ENCODE measurements around the gene MKI67.

MKI67 gene

GRCh38 chr10:128062881-128063563, 63.2 kb downstream of the MKI67 start:
- peak; percentile 89 for DNase-seq

DNA sequence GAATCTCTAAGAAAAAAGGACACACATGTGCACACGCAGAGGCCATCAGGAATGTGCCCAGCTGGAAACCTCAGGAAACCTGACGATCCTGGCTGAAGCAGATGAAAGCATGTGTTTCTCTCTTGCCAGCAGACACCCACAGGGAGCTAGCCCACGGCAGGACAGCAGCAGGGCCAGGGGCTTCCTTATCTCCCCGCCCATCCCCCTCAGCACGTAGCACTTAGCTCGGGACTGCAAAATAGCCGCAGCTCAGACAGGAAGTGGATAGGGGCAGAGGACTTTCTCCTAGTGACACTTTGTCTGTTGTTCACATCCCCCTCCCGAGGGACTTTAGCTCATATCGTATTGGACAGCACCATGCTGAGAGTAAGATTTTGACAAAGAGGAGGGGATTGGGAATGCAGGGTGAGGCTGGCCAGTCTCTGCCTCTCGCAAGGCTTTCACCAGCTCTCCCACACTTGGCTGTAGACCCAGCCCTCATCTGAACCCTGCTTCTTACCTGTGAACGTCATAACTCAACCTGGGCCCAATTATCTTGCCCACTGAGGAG, 63.8 kb downstream of the MKI67 start:
- peak; percentile 48 for DNase-seq

DNA sequence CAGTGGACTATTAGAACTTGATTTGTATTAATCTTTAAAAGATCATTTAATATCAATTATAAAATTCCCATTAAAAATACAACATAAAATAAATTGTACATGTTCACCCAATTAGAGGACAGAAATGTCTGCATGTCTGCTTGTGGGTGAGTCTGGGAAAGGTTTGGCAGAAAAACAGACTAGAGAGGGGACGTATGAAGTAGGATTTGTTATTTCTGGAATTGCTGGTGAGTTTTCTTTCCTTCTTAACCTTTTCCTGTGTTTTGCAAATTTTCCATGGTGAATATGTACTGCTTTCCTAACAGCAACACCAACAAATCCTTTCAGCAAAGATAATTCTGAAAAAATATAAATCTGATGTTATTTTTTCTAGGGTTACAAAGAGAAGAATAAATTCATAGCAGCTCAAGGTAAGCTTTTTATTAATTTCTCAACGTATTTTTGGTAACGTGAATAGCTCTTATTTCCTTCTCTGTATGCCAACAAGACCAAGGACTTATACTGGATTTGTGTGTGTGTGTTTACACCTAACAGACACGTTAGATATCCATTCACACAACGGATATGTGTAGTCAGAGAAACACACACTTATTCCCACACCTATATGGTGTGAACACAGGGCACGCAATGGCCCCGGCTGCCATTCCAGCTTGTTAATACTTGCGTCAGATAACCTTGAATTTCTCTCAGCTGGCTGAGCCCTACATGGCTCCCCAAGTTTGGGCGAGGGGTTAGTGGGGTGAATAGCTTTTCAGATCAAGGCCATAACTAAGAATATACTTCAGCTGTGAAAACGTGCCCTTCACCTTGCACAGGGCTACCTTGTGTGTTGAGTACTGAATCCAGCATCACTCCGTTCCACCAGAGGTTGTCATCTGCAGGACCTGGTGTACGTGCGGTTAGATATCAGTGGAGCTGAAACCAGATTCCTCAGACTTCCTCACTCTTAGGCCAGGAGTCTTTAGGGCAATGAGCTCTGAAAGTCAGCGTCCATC, 64.6 kb downstream of the MKI67 start:
- no peak for DNase-seq

DNA sequence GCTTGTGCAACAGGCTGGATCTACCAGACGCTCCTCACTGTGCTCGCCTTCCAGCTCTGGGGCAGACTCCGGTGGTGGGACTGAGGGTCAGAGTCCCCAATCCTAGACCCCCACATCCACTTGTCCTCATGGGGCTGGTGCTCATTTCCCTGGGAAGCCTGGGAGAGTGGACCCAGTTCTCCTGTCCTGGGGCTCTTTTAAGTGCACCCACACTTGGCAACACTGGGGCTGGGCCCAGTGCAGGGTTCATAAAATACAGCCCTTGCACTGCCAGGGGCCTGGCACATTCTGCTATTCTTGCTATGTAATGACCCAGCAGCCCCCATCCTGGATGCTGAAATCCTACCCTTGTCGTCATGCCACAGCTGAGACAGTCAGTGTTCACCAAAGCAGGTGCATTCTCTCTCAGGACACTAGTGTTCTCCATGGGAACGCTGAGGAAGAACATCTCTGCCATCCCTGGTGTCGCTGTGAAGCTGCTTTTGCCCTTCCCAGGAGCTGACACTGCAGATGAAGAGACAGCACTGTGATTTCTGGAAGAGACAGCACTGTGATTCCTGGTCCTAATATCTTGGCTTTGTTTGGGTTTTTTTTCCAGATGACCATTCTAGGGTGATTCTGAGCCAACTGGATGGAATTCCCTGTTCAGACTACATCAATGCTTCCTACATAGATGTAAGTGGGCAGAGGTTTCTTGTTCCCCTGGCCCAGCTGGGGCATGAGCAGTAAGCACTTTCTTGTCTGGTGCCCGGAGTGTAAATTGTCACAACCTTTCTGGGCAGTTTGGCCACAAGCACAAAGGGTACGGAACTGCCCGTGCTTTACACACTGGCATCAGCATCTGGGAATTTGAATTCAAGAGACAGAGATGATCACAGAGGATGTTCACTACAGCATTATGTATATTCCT, 65.6 kb downstream of the MKI67 start:
- no peak for DNase-seq

- no peak for DNase-seq
These were observed 66.3 kb downstream of the MKI67 start for GRCh38 chr10:128059982-128060293.

- peak; percentile 37 for DNase-seq
These were observed 66.8 kb downstream of the MKI67 start for GRCh38 chr10:128059266-128059981.

DNA sequence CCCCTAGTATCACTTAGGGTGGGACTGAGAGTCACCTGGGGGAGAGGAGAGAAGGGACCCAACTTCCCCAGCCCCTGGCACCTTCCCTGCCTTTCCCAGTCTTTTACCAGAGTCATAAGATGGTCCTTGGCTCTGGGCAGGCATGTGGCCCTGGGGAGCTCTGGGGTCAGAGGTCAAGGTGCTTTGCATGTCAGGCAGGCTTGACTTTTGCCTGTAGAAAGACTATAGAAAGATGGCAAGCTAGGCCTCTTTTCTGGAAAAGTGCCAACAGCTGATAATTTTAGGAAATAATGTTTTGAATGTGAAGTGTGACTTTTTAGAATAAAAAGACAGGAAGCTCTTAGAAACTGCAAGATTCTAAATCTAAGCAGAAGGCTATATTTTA, 67.5 kb downstream of the MKI67 start:
- no peak for DNase-seq

DNA sequence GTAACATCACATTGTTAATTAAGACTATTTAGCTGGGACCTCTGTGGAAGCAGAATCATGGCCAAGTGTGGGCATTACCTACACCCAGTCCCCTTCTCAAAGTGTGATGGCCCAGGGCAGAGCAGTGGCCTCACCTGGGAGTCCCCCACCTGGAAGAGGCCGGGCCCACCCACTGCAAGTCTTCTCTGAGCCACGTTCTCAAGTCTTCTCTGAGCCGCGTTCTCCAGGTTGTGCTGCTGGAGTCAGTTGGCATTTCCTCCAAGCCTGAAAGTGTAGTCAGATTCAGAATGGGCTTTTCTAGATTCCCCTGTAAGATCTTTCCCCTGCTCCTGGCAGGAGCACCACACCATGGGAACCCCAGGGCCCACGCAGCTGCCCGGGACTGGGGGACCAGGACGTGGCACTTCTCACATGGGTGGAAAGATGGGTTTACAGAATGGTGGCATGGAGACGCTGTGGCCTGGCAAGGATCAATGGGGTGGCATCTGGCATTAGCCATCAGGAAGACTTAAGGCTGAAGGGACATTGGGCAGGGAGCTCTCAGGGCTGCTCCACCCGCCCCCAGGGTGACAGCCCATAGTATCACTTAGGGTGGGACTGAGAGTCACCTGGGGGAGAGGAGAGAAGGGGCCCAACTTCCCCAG, 68.0 kb downstream of the MKI67 start:
- no peak for DNase-seq

DNA sequence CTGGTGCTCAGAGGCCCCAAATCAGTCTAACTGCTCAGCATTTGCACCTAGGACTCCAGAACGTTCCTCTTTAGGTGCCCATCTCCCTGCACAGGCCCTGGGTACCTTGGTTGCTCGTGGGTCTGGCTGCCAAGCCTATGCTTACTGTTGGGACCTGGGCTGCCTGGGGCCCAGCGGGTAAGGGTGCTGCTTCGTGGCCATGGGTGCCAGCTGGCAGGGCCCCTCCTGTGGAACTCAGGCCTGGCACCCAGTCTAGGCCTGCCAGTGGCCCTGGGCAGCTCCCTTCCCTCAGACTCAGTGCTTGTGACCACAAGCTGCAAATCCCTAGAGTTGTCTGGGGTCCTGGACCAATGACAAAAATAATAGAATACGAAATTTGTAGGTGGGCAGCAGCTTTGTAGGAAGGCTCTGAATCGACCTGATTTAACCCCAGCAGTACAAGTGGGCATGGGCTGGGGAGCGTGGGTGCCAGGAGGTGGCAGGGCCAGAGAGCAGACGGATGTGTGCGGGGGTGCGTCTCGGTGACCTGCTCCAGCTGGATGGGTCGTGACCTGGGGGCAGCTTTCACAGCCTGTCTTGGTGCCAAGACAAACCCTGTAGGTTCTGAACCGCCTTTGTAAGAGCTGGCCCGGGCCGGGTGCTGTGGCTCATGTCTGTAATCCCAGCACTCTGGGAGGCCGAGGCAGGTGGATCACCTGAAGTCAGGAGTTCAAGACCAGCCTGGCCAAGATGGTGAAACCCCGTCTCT, 69.7 kb downstream of the MKI67 start:
- DNase-seq, result no peak

- no peak for DNase-seq
These were observed 71.0 kb downstream of the MKI67 start for GRCh38 chr10:128055061-128055868.

DNA sequence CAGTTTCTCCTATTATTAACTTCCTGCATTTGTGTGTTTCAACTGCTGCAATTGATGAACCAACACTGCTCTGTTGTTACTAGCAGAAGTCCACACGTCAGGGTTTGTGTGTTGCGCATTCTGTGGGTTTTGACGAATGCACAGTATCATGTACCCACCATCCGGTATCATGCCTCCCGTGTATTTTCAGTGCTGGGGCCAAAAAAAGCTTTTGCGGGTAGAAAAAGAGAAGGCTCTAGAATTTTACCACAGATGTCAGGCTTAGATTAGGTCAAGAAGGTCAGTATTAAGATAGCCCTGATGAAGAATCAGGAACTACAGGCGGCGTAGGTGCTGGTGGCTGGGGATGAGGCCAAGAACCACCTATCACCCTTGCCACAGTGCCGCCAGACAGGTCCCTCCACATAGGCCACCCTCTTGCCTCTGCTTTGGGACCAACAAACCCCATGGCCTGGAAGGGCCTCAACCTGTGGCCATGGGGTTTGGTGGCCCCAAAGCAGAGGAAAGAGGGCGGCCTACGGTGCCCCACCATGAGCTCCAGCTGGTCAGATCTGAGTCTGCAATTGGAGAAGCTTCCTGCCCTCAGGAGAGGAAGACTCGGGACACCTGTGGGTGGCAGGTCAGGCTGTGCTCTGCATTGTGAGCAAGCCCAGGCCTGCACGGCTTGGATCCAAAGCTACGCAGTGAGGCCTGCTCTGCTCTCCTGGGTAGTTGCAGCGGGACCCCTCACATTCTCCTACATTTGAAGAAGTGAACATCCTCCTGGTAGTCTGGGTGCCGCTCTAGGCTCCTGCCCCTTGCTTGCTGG, 71.9 kb downstream of the MKI67 start:
- peak; percentile 88 for DNase-seq

- no peak for DNase-seq
These were observed 72.9 kb downstream of the MKI67 start for GRCh38 chr10:128053356-128053755.

DNA sequence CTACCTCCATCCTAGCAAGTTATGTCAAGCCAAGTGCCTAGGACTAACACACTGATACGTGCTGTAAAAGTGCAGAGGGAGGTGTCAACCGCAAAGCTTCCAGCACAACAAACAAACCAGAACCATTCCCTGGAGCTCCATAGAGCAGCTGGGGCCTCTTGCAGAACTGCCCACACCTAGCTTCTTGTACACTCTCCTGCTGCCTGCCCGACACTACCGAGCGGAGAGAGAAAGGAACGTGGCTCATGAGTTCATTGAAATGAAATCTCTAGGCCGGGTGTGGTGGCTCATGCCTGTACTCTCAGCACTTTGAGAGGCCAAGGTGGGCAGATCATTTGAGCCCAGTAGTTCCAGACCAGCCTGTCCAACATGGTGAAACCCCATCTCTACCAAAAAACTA, 73.5 kb downstream of the MKI67 start:
- DNase-seq, result no peak

GRCh38 chr10:128051548-128051947, 74.7 kb downstream of the MKI67 start:
- peak; percentile 47 for DNase-seq

GRCh38 chr10:128050936-128051335, 75.3 kb downstream of the MKI67 start:
- DNase-seq, result peak; percentile 96

- DNase-seq, result no peak
These were observed 76.1 kb downstream of the MKI67 start for GRCh38 chr10:128050121-128050516.

DNA sequence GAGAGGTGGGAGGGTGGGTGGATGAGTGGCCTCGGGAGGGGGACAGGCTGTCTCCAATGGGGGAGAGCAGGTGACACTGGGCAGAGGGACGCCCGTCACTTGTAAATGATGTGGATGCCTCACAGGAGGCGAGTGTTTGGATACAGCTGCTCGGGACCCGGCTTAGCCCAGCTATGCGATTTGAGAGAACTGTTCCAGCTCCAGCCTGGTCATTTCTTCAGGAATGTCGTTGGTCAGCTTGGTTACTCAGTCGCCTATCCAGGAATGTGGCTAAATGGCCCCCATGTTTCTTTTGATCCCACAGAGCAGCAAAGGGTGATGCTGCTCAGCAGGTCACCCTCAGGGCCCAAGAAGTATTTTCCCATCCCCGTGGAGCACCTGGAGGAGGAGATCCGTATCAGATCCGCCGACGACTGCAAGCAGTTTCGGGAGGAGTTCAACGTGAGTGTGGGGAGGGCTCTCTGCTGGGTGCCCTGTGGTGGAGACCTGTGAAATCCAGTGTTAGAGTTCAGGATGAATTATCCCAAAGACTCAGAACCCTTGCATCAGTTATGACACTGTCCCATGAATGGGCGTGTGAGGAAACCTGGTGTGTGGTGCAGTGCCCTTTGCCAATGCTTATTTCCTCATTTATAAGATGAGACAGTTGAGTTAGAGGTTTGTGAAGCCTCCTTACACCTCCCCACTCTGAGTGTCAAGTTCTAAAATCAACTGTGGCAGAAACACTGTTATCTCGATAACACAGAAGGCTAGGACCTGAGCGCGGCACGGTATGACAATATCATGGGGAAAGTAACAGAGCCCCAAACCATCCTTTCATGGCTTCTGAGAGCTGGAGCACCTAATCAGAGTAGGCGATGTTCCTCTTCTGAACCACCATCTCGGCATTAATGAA, 76.8 kb downstream of the MKI67 start:
- DNase-seq, result peak; percentile 91

GRCh38 chr10:128048819-128049210, 77.4 kb downstream of the MKI67 start:
- peak; percentile 53 for DNase-seq
